ENCODE measurements around the gene GRID2.

Gene GRID2

GRCh38 chr4:93018243-93018642, 714.5 kb downstream of the GRID2 start:
- TF ChIP-seq, protein P1, sequence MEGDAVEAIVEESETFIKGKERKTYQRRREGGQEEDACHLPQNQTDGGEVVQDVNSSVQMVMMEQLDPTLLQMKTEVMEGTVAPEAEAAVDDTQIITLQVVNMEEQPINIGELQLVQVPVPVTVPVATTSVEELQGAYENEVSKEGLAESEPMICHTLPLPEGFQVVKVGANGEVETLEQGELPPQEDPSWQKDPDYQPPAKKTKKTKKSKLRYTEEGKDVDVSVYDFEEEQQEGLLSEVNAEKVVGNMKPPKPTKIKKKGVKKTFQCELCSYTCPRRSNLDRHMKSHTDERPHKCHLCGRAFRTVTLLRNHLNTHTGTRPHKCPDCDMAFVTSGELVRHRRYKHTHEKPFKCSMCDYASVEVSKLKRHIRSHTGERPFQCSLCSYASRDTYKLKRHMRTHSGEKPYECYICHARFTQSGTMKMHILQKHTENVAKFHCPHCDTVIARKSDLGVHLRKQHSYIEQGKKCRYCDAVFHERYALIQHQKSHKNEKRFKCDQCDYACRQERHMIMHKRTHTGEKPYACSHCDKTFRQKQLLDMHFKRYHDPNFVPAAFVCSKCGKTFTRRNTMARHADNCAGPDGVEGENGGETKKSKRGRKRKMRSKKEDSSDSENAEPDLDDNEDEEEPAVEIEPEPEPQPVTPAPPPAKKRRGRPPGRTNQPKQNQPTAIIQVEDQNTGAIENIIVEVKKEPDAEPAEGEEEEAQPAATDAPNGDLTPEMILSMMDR (IDR thresholded peaks at IDR 0.05; ENCODE audit: borderline replicate concordance, control extremely low read depth, extremely low read depth, insufficient read depth, missing control alignments), result no peak
- in situ Hi-C loops (cut with MboI; ENCODE audit: low sequenced_read_pairs, unreplicated experiment), result no loop called here
- DNase-seq (ENCODE audit: low spot score), result no peak

- TF ChIP-seq, protein P1 (IDR thresholded peaks at IDR 0.05; ENCODE audit: borderline replicate concordance, control extremely low read depth, extremely low read depth, insufficient read depth, missing control alignments), result no peak
- DNase-seq (ENCODE audit: low spot score), result no peak
- in situ Hi-C loops (cut with MboI; ENCODE audit: low sequenced_read_pairs, unreplicated experiment), result no loop called here
Measured at GRCh38 chr4:93018806-93019205, 715.0 kb downstream of the GRID2 start.

- DNase-seq (ENCODE audit: low spot score), result no peak
- in situ Hi-C loops (cut with MboI; ENCODE audit: low sequenced_read_pairs, unreplicated experiment), result no loop called here
- TF ChIP-seq, protein P1 (IDR thresholded peaks at IDR 0.05; ENCODE audit: borderline replicate concordance, control extremely low read depth, extremely low read depth, insufficient read depth, missing control alignments), result no peak
Measured at GRCh38 chr4:93029769-93030168, 726.0 kb downstream of the GRID2 start.

GRCh38 chr4:93030670-93031069, 726.9 kb downstream of the GRID2 start:
- no peak for DNase-seq (ENCODE audit: low spot score)
- TF ChIP-seq, protein P1 (IDR thresholded peaks at IDR 0.05; ENCODE audit: borderline replicate concordance, control extremely low read depth, extremely low read depth, insufficient read depth, missing control alignments), result no peak
- in situ Hi-C loops (cut with MboI; ENCODE audit: low sequenced_read_pairs, unreplicated experiment), result no loop called here

DNA sequence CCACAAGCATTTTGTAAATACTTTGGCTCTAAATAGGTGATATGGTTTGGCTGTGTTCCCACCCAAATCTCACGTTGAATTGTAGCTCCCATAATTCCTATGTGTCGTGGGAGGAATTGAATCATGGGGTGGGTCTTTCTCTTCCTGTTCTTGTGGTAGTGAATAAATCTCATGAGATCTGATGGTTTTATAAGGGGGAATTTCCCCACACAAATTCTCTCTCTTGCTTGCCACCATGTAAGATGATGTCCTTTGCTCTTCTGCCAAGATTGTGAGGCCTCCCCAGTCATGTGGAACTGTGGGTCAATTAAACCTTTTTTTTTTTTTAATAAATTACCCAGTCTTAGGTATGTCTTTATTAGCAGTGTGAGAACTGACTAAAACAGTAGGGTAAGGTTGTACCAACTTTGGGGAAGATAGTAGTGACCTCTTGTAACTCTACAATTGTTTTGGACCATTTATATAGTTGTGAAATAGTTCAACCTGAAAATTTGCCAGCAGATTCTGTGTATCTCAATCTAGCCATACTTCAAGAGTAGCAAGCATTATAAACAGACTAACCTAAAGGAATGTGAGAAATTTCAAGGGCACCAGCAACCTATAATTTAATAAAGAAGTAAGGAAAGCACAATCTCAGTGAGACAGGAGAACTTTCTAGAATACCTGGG, 727.8 kb downstream of the GRID2 start:
- TF ChIP-seq, protein P1 (IDR thresholded peaks at IDR 0.05; ENCODE audit: borderline replicate concordance, control extremely low read depth, extremely low read depth, insufficient read depth, missing control alignments), result no peak
- DNase-seq (ENCODE audit: low spot score), result no peak
- in situ Hi-C loops (cut with MboI; ENCODE audit: low sequenced_read_pairs, unreplicated experiment), result no loop called here

DNA sequence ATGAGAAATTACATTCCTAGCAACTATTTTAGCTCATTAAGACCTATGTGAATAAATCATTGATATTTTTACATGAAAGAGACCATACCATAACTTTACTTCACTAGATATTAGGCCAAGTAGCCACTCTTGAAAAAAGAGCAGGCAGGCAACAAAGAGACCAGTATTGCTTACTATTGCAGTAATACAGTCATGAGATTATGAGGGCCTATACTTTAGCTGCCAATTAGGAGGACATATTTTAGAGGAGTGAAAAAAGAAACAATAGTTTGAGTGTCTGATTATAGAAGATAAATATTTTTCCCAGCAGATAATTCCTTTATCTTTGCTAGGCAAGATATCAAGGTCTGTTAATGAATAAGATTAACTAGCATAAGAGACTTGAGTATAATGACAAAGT, 739.0 kb downstream of the GRID2 start:
- TF ChIP-seq, protein P1 (IDR thresholded peaks at IDR 0.05; ENCODE audit: borderline replicate concordance, control extremely low read depth, extremely low read depth, insufficient read depth, missing control alignments), result no peak
- in situ Hi-C loops (cut with MboI; ENCODE audit: low sequenced_read_pairs, unreplicated experiment), result no loop called here
- no peak for DNase-seq (ENCODE audit: low spot score)
